Activated CD4-positive, alpha-beta T cell treated with anti-CD3 and anti-CD28 coated beads for 36 hours (primary cell): ENCODE results near the gene ATL1. TPM values are rescaled to one million over a fixed set of nuclear protein-coding genes. Genes with fewer than 3 reads are reported as not detected.
"Not testable (repeated sequence)": the region's sequence is repeated elsewhere in the genome, so short reads cannot be mapped to it uniquely, and the experiment has no call there.

ENCODE experiments used
- ATAC-seq: fragments of 200-7000 bp; cut with Tn5 transposase; one replicate; pipeline ENCODE4 v1.10.0; 2021; ENCODE audit warnings: mild to moderate bottlenecking, moderate library complexity
- CTCF ChIA-PET: fragments of 350-600 bp; sonication (Branson Sonifier 250); formaldehyde crosslinking; loops from one replicate; lab custom pipeline; 2021; ENCODE audit warnings: antibody characterized with exemption; lab: Charles Lee
- POLR2A ChIA-PET: fragments of 350-600 bp; sonication (Branson Sonifier 250); formaldehyde crosslinking; loops from one replicate; lab custom pipeline; 2021; ENCODE audit warnings: antibody characterized with exemption, inconsistent platforms; lab: Charles Lee
- DNase-seq: peaks from one replicate; pipeline ENCODE4 v3.0.0-alpha.2; 2020
- H3K27ac Mint-ChIP-seq: one replicate; pipeline ENCODE4 v1.8.0; 2021; ENCODE audit warnings: mixed read lengths
- H3K27me3 Mint-ChIP-seq: one replicate; pipeline ENCODE4 v1.8.0; 2021; ENCODE audit warnings: mixed read lengths
- H3K36me3 Mint-ChIP-seq: one replicate; pipeline ENCODE4 v1.8.0; 2021; ENCODE audit warnings: low read depth, mixed read lengths
- H3K4me1 Mint-ChIP-seq: one replicate; pipeline ENCODE4 v1.8.0; 2021; ENCODE audit warnings: mixed read lengths
- H3K4me3 Mint-ChIP-seq: one replicate; pipeline ENCODE4 v1.8.0; 2021; ENCODE audit warnings: mild to moderate bottlenecking, moderate library complexity, mixed read lengths
- H3K9me3 Mint-ChIP-seq: one replicate; pipeline ENCODE4 v1.8.0; 2021; ENCODE audit warnings: low read depth, mixed read lengths
- intact Hi-C, 2 experiments: fragments of 100-400 bp; cut with DNase I in 1 of 2; cut with micrococcal nuclease in 1 of 2; formaldehyde crosslinking; loops; one replicate each; pipeline versions ENCODE4 v1.14.2 to v1.15.1; 2022 to 2024; cut with DNase I, micrococcal nuclease
- total RNA-seq, 2 experiments: library from RNA; stranded (reverse); gene quantifications; one replicate each; pipeline ENCODE4 v1.2.3, GENCODE V29; 2021

Gene ATL1
- total RNA-seq, 2 experiments from 2014 or later, result 0.82 to 0.91 TPM

DNA sequence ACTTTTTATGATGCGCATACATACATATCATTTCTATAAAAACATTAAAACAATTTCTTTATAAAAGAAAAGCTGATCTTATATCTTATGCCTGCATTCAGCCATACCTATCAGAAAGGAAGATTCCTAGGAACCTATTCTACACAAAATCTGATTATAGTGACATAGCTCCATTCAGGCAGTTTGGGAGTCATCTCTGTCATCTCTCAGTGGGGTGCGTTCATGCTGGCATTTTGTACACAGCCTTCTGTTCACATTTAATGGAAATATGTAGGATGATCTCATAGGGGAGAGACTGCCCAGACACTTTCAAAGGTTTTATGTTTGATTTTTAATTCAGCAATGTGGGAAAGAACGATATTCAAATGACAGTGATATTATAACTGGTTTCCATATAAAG, 52.9 kb downstream of the ATL1 start:
- ATAC-seq, result no peak
- no peaks in the 10 kb centered on the region for H3K36me3 Mint-ChIP-seq
- ChIA-PET CTCF (interaction anchor here (1.2 kb wide), 1 partner anchor 164 kb away, joined by 4 read pairs; no protein-coding TSS in a partner anchor), POLR2A (no interaction called here)
- DNase-seq, result no peak
- no peak overlapping the region for H3K4me3 Mint-ChIP-seq
- no peaks in the 10 kb centered on the region for H3K27me3 Mint-ChIP-seq
- H3K27ac Mint-ChIP-seq, result no peak overlapping the region
- H3K4me1 Mint-ChIP-seq, result no peaks in the 10 kb centered on the region
- H3K9me3 Mint-ChIP-seq, result no peaks in the 10 kb centered on the region
- intact Hi-C loops, result loop anchor here in 1 of 2 experiments (1.0 kb wide), 1 partner anchor 41 kb away; no protein-coding TSS in a partner anchor

GRCh38 chr14:50615056-50615455, 55.1 kb downstream of the ATL1 start:
- H3K9me3 Mint-ChIP-seq, result no peaks in the 10 kb centered on the region
- POLR2A ChIA-PET, result no interaction called here
- H3K4me1 Mint-ChIP-seq, result no peaks in the 10 kb centered on the region
- H3K4me3 Mint-ChIP-seq, result no peak overlapping the region
- no peaks in the 10 kb centered on the region for H3K36me3 Mint-ChIP-seq
- no peak overlapping the region for H3K27ac Mint-ChIP-seq
- DNase-seq (no peak), ATAC-seq (no peak)
- no peaks in the 10 kb centered on the region for H3K27me3 Mint-ChIP-seq
- intact Hi-C loops, result loop anchor here in 1 of 2 experiments (5.0 kb wide), 1 partner anchor 247 kb away; no protein-coding TSS in a partner anchor
- CTCF ChIA-PET, result no interaction called here

GRCh38 chr14:50615552-50615951, 55.6 kb downstream of the ATL1 start:
- CTCF ChIA-PET, result interaction anchor here (0.6 to 2.4 kb wide), 3 partner anchors 10 to 71 kb away, joined by 3 to 9 read pairs (median 3); no protein-coding TSS in a partner anchor
- POLR2A ChIA-PET, result no interaction called here
- H3K4me3 Mint-ChIP-seq, result no peak overlapping the region
- H3K27ac Mint-ChIP-seq, result no peak overlapping the region
- ATAC-seq, result no peak
- H3K27me3 Mint-ChIP-seq, result no peaks in the 10 kb centered on the region
- intact Hi-C loops, result loop anchor here in 1 of 2 experiments (5.0 kb wide), 1 partner anchor 247 kb away; no protein-coding TSS in a partner anchor
- H3K9me3 Mint-ChIP-seq, result no peaks in the 10 kb centered on the region
- H3K36me3 Mint-ChIP-seq, result no peaks in the 10 kb centered on the region
- DNase-seq, result no peak
- no peaks in the 10 kb centered on the region for H3K4me1 Mint-ChIP-seq

DNA sequence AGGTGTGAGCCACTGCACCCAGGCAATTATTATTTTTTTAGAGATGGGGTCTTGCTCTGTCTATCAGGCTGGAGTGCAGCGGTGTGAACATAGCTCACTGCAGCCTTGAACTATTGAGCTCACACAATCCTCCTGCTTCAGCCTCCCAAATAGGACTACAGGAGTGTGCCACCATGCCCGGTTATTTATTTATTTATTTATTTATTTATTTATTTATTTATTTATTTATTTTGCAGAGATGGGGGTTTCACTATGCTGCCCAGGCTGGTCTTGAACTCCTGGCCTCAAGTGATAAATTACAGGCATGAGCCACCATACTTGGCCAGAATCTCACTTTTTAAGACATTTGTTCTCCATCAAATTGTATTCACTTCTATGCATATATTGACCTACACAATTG, 56.3 kb downstream of the ATL1 start:
- H3K4me1 Mint-ChIP-seq, result no peaks in the 10 kb centered on the region
- no peaks in the 10 kb centered on the region for H3K36me3 Mint-ChIP-seq
- no peaks in the 10 kb centered on the region for H3K9me3 Mint-ChIP-seq
- H3K27ac Mint-ChIP-seq, result no peak overlapping the region
- no peak overlapping the region for H3K4me3 Mint-ChIP-seq
- no peak for DNase-seq
- ChIA-PET CTCF (interaction anchor here (0.5 to 2.4 kb wide), 6 partner anchors 10 to 736 kb away, joined by 3 to 9 read pairs (median 3); no protein-coding TSS in a partner anchor), POLR2A (no interaction called here)
- intact Hi-C loops, result loop anchor here in 1 of 2 experiments (5.0 kb wide), 1 partner anchor 246 kb away; no protein-coding TSS in a partner anchor
- no peaks in the 10 kb centered on the region for H3K27me3 Mint-ChIP-seq
- ATAC-seq, result no peak

DNA sequence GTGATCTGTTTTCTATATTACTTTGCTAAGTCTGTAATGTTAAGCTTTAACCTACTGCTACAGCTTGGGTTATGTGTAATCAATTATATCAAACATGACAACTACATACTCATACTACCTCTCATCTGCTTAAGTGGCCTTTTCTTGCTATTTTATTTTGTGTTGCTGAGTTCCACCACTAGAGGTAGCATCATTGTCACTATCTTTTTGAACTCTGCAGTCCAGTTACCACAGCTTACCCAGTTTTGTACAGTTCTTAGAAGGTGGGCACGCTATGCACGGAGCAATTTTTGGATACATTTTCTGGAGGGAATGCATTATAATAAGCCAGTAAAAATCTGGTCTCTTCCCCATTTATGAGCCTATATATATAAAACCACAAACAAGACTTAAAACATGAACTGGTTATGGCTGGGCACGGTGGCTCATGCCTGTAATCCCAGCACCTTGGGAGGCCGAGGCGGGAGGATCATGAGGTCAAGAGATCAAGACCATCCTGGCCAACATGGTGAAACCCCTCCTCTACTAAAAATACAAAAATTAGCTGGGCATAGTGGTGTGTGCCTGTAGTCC, 59.7 kb downstream of the ATL1 start:
- intact Hi-C loops, result loop anchor here (1.0 to 5.0 kb wide), 3 partner anchors 159 to 243 kb away; no protein-coding TSS in a partner anchor
- ATAC-seq (peak; percentile 66), DNase-seq (no peak)
- Mint-ChIP-seq H3K4me1 (no peaks in the 10 kb centered on the region), H3K9me3 (no peaks in the 10 kb centered on the region), H3K27me3 (no peaks in the 10 kb centered on the region), H3K4me3 (no peak overlapping the region), H3K27ac (no peak overlapping the region), H3K36me3 (no peaks in the 10 kb centered on the region)
- POLR2A ChIA-PET, result no interaction called here
- CTCF ChIA-PET, result interaction anchor here (0.5 to 2.7 kb wide), 11 partner anchors 12 to 736 kb away, joined by 3 to 23 read pairs (median 4); partner anchors contain the start of gene SAV1

DNA sequence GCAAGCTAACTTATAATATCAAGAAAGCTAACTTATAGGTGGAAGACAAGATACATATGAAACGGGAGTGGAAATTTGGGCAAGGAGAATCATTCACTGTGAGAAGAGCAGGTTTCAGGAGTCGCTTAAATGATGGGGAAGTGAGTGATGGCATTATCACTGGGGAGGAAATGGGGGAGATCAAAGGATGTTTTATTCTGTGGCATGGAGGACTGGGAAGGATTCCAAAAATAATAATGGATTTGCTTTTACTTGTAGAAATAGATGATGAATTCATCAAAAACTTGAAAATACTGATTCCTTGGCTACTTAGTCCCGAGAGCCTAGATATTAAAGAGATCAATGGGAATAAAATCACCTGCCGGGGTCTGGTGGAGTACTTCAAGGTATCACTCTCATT, 60.4 kb downstream of the ATL1 start:
- Mint-ChIP-seq H3K4me3 (no peak overlapping the region), H3K36me3 (no peaks in the 10 kb centered on the region), H3K27ac (no peak overlapping the region), H3K4me1 (no peaks in the 10 kb centered on the region), H3K27me3 (no peaks in the 10 kb centered on the region), H3K9me3 (no peaks in the 10 kb centered on the region)
- ATAC-seq, result no peak
- intact Hi-C loops, result no loop called here
- POLR2A ChIA-PET, result no interaction called here
- CTCF ChIA-PET, result interaction anchor here (0.7 to 2.7 kb wide), 8 partner anchors 12 to 240 kb away, joined by 3 to 23 read pairs (median 4); no protein-coding TSS in a partner anchor
- no peak for DNase-seq

- intact Hi-C loops, result no loop called here
- no peak for DNase-seq
- POLR2A ChIA-PET, result interaction anchor here (0.6 kb wide), 1 partner anchor 30 kb away, joined by 3 read pairs; no protein-coding TSS in a partner anchor
- no peaks in the 10 kb centered on the region for H3K27me3 Mint-ChIP-seq
- H3K4me3 Mint-ChIP-seq, result no peak overlapping the region
- H3K9me3 Mint-ChIP-seq, result no peaks in the 10 kb centered on the region
- ATAC-seq, result no peak
- no peaks in the 10 kb centered on the region for H3K4me1 Mint-ChIP-seq
- CTCF ChIA-PET, result no interaction called here
- H3K27ac Mint-ChIP-seq, result no peak overlapping the region
- no peaks in the 10 kb centered on the region for H3K36me3 Mint-ChIP-seq
Measured at GRCh38 chr14:50622978-50623377, 63.0 kb downstream of the ATL1 start.

DNA sequence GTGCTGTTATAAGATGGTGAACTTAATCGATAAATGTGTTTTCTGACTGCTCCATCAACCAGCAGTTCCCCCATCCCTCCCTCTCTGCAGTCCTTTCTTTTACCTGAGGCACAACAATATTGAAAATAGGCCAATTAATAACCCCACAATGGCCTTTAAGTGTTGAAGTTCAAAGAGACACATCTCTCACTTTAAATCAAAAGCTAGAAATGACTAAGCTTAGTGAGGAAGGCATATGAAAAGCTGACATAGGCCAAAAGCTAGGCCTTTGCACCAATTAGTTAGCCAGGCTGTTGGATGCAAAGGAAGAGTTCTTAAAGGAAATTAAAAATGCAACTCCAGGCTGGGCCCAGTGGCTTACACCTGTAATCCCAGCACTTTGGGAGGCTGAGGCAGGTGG, 64.5 kb downstream of the ATL1 start:
- H3K36me3 Mint-ChIP-seq, result no peaks in the 10 kb centered on the region
- H3K4me1 Mint-ChIP-seq, result no peaks in the 10 kb centered on the region
- DNase-seq (no peak), ATAC-seq (no peak)
- intact Hi-C loops, result no loop called here
- ChIA-PET POLR2A (no interaction called here), CTCF (no interaction called here)
- H3K9me3 Mint-ChIP-seq, result no peaks in the 10 kb centered on the region
- H3K27ac Mint-ChIP-seq, result no peak overlapping the region
- H3K4me3 Mint-ChIP-seq, result no peak overlapping the region
- H3K27me3 Mint-ChIP-seq, result no peaks in the 10 kb centered on the region

- H3K9me3 Mint-ChIP-seq, DNase-seq, intact Hi-C loops: not testable (repeated sequence)
Measured at GRCh38 chr14:50624947-50625346, 65.0 kb downstream of the ATL1 start.

DNA sequence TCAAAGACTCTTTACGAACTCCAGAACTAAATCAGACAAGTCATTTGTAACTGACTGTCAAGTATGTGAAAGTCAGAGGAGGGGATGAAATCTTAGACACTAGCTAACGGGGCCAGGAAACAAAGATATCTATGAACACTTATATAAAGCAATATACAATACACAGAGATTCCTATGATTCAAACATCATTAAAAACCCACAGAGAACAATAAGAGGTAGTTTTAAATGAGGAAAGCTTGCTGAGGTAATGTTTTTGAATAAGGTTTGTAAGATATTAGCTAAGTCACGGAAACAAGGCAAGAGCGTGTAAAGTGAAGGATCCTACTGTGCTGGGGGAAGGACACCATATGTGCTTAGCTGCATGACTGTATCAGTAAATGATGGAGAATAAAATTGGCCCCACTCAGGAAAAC, 71.5 kb downstream of the ATL1 start:
- Mint-ChIP-seq H3K27me3 (no peaks in the 10 kb centered on the region), H3K27ac (no peak overlapping the region), H3K36me3 (no peaks in the 10 kb centered on the region), H3K4me1 (no peaks in the 10 kb centered on the region), H3K9me3 (no peaks in the 10 kb centered on the region), H3K4me3 (no peak overlapping the region)
- ATAC-seq (no peak), DNase-seq (no peak)
- POLR2A ChIA-PET, result interaction anchor here (0.5 kb wide), 1 partner anchor 718 kb away, joined by 3 read pairs; no protein-coding TSS in a partner anchor
- CTCF ChIA-PET, result interaction anchor here (1.3 to 2.7 kb wide), 2 partner anchors 146 to 231 kb away, joined by 3 to 13 read pairs; no protein-coding TSS in a partner anchor
- intact Hi-C loops, result no loop called here

More at GRCh38 chr14:50624947-50625346, 65.0 kb downstream of the ATL1 start:
- H3K27me3 Mint-ChIP-seq, ATAC-seq, H3K4me1 Mint-ChIP-seq, H3K27ac Mint-ChIP-seq, H3K4me3 Mint-ChIP-seq, H3K36me3 Mint-ChIP-seq: not testable (repeated sequence)
- ChIA-PET POLR2A (interaction anchor here (0.7 kb wide), 1 partner anchor 991 kb away, joined by 10 read pairs; no protein-coding TSS in a partner anchor), CTCF (interaction anchor here (0.6 kb wide), 1 partner anchor 437 kb away, joined by 5 read pairs; no protein-coding TSS in a partner anchor)

DNA sequence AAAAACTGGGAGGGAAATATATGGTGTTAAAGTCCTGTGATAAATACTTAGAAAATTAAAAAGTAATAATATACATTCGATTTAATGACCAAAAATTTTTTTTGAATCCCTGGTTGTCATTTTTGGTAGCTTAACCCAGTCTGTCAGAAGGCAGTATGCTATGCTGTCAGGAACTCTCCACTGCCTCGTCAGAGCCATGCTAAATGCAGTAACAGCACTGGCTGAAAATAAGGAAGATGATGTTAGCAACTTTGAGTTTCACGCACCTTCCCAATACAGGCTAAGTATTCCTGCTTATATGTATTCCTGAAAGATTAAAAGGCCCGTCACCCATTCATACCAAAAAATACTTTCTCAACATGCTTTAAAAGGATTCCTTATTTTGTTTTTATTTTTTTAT, 74.0 kb downstream of the ATL1 start:
- ChIA-PET CTCF (interaction anchor here (0.6 to 1.5 kb wide), 3 partner anchors 38 to 277 kb away, joined by 3 to 4 read pairs (median 3); no protein-coding TSS in a partner anchor), POLR2A (no interaction called here)
- H3K27me3 Mint-ChIP-seq, result no peaks in the 10 kb centered on the region
- no peaks in the 10 kb centered on the region for H3K36me3 Mint-ChIP-seq
- H3K9me3 Mint-ChIP-seq, result no peaks in the 10 kb centered on the region
- H3K4me1 Mint-ChIP-seq, result no peaks in the 10 kb centered on the region
- H3K4me3 Mint-ChIP-seq, result no peak overlapping the region
- no peak overlapping the region for H3K27ac Mint-ChIP-seq
- no peak for ATAC-seq
- intact Hi-C loops, result no loop called here
- no peak for DNase-seq
